Progenitor cell of endocrine pancreas (in vitro differentiated cells): ENCODE data around the gene HSH2D. TPM values are rescaled to one million over a fixed set of nuclear protein-coding genes. Genes with fewer than 3 reads are reported as not detected.

ENCODE experiments used
- DNase-seq: peaks from one replicate; pipeline ENCODE4 v3.0.0; 2021; ENCODE audit warnings: low spot score; ENCODE audit not compliant: unreplicated experiment
- H3K27ac Mint-ChIP-seq: 2 replicates; pipeline ENCODE4 v1.8.0; 2021; ENCODE audit warnings: mild to moderate bottlenecking, moderate library complexity, mixed read lengths
- H3K27me3 Mint-ChIP-seq: 2 replicates; pipeline ENCODE4 v1.8.0; 2021; ENCODE audit warnings: mixed read lengths
- H3K36me3 Mint-ChIP-seq: 2 replicates; pipeline ENCODE4 v1.8.0; 2022; ENCODE audit warnings: mixed read lengths; ENCODE audit not compliant: insufficient read depth
- H3K4me1 Mint-ChIP-seq: 2 replicates; pipeline ENCODE4 v1.8.0; 2021; ENCODE audit warnings: low read depth, mixed read lengths
- H3K4me3 Mint-ChIP-seq: 2 replicates; pipeline ENCODE4 v1.8.0; 2021; ENCODE audit warnings: low read depth, mild to moderate bottlenecking, moderate library complexity, mixed read lengths
- H3K9me3 Mint-ChIP-seq: 2 replicates; pipeline ENCODE4 v1.8.0; 2021; ENCODE audit warnings: low read depth, mixed read lengths
- total RNA-seq: library from RNA; stranded (reverse); gene quantifications from 2 replicates; pipeline ENCODE4 v1.2.1, GENCODE V29; 2021
- TF ChIP-seq, protein P1 (sequence below): fragments of 200-600 bp; sonication (generic); IDR thresholded peaks from one replicate; pipeline ENCODE4 v1.5.0; 2021; ENCODE audit warnings: antibody characterized with exemption, mild to moderate bottlenecking; ENCODE audit not compliant: unreplicated experiment

The HSH2D gene
- total RNA-seq, 1 donor from 2014 or later = 0.72 TPM

DNA sequence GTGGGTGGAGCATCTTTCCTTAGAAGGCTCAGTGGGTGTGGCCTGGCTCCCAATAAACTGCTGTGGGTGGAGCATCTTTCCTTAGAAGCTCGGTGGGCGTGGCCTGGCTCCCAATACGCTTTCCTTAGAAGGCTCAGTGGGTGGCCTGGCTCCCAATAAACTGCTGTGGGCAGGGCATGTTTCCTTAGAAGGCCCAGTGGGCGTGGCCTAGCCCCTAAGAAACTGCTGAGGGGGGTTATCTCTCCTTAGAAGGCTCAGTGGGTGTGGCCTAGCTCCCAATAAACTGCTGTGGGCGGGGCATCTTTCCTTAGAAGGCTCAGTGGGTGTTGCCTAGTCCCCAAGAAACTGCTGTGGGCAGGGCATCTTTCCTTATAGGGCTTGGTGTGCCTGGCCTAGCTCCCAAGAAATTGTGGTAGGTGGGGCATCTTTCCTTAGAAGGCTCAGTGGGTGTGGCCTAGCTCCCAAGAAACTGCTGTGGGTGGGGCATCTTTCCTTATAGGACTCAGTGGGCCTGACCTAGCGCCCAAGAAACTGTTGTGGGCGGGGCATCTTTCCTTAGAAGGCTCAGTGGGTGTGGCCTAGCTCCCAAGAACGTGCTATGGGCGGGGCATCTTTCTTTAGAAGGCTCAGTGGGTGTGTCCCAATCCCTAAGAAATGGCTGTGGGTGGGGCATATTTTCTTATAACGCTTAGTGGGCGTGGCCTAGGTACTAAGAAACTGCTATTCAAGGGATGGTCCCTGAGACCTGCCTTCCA is 10.3 kb downstream of the HSH2D start:
- Mint-ChIP-seq H3K36me3 (no peaks in the 10 kb centered on the region), H3K9me3 (no peaks in the 10 kb centered on the region), H3K4me3 (no peak overlapping the region), H3K27me3 (no peaks in the 10 kb centered on the region), H3K27ac (no peak overlapping the region), H3K4me1 (no peaks in the 10 kb centered on the region)
- TF ChIP-seq, protein P1, sequence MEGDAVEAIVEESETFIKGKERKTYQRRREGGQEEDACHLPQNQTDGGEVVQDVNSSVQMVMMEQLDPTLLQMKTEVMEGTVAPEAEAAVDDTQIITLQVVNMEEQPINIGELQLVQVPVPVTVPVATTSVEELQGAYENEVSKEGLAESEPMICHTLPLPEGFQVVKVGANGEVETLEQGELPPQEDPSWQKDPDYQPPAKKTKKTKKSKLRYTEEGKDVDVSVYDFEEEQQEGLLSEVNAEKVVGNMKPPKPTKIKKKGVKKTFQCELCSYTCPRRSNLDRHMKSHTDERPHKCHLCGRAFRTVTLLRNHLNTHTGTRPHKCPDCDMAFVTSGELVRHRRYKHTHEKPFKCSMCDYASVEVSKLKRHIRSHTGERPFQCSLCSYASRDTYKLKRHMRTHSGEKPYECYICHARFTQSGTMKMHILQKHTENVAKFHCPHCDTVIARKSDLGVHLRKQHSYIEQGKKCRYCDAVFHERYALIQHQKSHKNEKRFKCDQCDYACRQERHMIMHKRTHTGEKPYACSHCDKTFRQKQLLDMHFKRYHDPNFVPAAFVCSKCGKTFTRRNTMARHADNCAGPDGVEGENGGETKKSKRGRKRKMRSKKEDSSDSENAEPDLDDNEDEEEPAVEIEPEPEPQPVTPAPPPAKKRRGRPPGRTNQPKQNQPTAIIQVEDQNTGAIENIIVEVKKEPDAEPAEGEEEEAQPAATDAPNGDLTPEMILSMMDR = no peak
- DNase-seq = no peak

GRCh38 chr19:16154557-16154956 is 11.1 kb downstream of the HSH2D start:
- Mint-ChIP-seq H3K4me3 (no peak overlapping the region), H3K36me3 (no peaks in the 10 kb centered on the region), H3K27me3 (no peaks in the 10 kb centered on the region), H3K27ac (no peak overlapping the region), H3K4me1 (no peaks in the 10 kb centered on the region), H3K9me3 (no peaks in the 10 kb centered on the region)
- TF ChIP-seq, protein P1 = no peak
- DNase-seq = no peak

- no peaks in the 10 kb centered on the region for H3K9me3 Mint-ChIP-seq
- H3K36me3 Mint-ChIP-seq = no peaks in the 10 kb centered on the region
- TF ChIP-seq, protein P1 = no peak
Observed at GRCh38 chr19:16155128-16155527, 11.6 kb downstream of the HSH2D start.

DNA sequence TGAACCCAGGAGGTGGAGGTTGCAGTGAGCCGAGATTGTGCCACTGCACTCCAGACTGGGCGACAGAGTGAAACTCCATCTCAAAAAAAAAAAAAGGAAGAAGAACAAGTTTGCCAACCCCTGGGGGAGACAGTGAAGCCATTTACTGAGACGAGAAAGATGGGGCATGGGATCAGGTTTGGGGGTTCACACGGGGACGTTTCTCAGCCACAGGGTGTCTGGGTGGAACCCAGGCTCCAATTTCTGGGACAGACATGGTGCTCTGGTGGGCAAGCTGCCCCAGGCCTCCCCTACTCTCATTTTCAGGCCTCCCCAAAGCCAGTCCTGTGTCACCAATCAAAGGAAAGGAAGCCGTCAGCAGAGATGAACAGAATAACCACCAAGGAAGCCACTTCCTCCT is 13.4 kb downstream of the HSH2D start:
- H3K27ac Mint-ChIP-seq = no peak overlapping the region
- no peaks in the 10 kb centered on the region for H3K9me3 Mint-ChIP-seq
- TF ChIP-seq, protein P1 = no peak
- H3K36me3 Mint-ChIP-seq = no peaks in the 10 kb centered on the region
- DNase-seq = no peak
- no peaks in the 10 kb centered on the region for H3K4me1 Mint-ChIP-seq
- H3K27me3 Mint-ChIP-seq = no peaks in the 10 kb centered on the region
- no peak overlapping the region for H3K4me3 Mint-ChIP-seq

More at GRCh38 chr19:16155128-16155527, 11.6 kb downstream of the HSH2D start:
- H3K4me3 Mint-ChIP-seq = no peak overlapping the region
- no peak overlapping the region for H3K27ac Mint-ChIP-seq
- DNase-seq = no peak
- no peaks in the 10 kb centered on the region for H3K4me1 Mint-ChIP-seq
- H3K27me3 Mint-ChIP-seq = no peaks in the 10 kb centered on the region

GRCh38 chr19:16157601-16158000 is 14.1 kb downstream of the HSH2D start:
- TF ChIP-seq, protein P1 = no peak
- no peaks in the 10 kb centered on the region for H3K9me3 Mint-ChIP-seq
- H3K27ac Mint-ChIP-seq = no peak overlapping the region

More at GRCh38 chr19:16157601-16158000, 14.1 kb downstream of the HSH2D start:
- Mint-ChIP-seq H3K36me3 (no peaks in the 10 kb centered on the region), H3K4me1 (no peaks in the 10 kb centered on the region), H3K27me3 (no peaks in the 10 kb centered on the region), H3K4me3 (no peak overlapping the region)
- no peak for DNase-seq
